Umbilical cord (tissue), 2 donors: ENCODE measurements around the gene GIMAP8. TPM values are rescaled to one million over a fixed set of nuclear protein-coding genes. Genes with fewer than 3 reads are reported as not detected.
"Not testable (repeated sequence)": the region's sequence is repeated elsewhere in the genome, so short reads cannot be mapped to it uniquely, and the experiment has no call there.

ENCODE experiments used
- DNase-seq: peaks from one replicate; pipeline ENCODE4 v3.0.0-alpha.2; 2015; ENCODE audit warnings: low spot score
- total RNA-seq: library from RNA; depleted of rRNA; stranded (reverse); fragments of >200 nt; gene quantifications from one replicate; pipeline ENCODE4 v1.2.3, GENCODE V29; 2014; ENCODE audit warnings: low replicate concordance; ENCODE audit not compliant: insufficient read depth

Gene GIMAP8
- total RNA-seq, 1 donor from 2014 or later = 1.2 TPM

DNA sequence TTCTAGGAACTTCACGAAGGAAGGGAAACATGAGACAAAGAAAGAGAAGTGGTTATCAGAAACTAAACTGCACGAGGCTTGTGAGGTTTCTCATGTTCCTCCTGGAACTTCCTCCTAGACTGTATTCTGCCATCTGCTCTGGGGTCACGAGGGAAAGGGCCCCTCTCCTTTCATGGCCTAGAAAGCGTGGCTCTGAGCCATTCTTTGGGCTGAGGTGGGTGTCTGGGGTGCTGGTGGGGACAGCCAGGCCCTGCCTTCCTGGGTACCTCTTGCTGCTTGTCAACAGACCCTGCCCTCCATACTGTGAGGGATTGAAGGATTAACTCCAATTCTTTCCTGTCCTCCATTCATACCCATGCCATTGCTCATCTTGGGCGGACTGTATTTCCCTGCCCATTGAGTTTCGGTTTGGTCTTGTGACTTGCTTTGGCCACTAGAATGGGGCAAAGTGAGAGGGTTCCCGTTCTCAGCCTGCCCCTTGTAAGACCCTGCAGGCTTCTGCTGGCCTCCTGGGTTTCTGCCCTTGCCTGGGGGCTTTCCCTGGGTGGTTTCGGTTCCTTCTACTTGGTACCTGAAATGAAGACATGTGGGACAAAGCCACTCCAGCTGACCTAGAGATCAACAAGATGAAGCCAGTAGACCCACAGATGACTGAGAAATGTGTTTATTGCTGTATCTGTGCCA, 14.9 kb upstream of the GIMAP8 start:
- peak; percentile 21 for DNase-seq

DNA sequence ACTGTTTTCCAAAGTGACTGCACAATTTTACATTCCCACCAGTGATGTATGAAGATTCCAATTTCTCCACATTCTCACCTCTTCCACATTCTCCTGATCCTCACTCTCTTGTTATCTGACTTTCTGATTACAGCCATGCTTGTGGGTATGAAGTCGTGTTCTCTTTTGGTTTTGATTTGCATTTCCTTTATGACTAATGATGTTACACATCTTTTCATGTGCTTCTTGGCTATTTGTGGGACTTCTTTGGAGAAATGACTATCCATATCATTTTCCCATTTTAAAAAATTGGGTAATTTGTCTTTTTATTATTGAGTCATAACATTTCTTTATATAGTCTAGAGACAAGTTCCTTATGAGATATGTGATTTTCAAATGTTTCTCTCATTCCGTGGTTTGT, 10.5 kb upstream of the GIMAP8 start:
- no peak for DNase-seq

DNA sequence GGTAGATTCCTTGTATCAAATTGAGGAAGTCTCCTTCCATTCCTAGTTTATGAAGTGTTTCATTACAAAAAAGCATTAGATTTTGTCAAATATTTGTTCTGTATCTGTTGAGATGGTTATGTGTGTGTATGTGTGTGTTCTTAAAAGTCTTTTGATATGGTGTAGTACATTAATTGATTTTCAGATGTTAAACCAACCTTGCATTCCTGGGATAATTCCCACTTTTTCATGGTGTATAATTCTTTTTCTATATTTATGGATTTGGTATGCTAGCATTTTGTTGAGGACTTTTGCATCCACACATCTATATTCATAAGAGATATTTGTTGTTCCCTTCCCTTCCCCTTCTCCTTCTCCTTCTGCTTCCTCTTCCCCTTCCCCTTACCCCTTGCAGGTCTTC, 8.9 kb upstream of the GIMAP8 start:
- no peak for DNase-seq

DNA sequence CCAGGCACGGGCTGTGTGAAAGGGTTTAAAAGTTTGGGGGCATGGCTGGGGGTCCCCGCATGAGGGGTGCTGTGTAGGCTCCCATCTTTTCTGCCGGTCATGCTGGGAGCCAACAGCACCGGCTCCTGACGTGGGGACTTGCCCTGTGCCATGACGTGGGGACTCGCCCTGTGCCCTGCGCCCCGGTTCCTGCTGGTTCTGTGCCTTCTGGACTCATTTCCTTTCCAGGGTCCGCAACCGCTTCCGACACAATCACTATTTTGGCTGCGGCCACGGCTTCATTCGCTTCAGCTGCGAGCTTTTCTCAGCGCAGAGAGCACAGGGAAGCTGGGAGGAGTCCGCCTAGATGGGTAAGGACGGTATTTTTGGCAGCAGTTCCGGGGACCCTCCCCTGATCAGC, 7.6 kb upstream of the GIMAP8 start:
- no peak for DNase-seq

DNA sequence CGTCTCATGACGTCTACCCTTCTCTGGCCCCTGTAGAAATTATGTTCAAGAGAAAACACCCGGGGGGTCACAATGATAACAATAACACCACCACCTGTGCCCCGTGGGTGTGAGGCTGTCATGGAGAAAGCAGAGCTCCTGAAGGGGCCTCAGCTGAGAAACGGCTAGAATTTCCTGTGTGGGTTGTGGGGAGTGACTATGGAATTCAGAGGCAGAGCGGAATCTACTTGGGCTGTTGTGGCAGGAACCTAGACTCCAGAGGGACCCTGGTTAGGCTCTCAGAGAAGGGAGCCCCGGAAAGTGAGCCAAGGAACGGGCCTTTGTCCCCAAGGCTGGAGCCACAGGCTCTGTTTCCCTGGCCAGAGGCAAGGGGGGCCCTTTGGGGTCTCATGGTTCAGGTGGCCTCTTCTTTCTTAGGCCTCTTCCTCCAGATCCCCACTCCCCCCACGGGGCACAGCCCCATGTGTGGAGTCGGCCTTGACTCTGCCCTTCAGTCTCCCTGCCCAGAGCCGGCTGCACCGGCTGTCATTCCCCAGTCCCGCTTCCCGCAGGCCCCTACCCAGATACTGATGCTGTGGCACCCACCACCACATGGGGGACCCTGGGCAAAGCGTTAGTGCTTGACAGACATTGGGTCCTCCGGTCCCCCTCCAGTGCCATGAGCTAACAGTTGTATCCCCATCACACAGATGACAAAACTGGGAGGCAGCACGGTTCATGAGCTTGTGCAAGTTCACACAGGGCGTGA, 6.5 kb upstream of the GIMAP8 start:
- DNase-seq = no peak

DNA sequence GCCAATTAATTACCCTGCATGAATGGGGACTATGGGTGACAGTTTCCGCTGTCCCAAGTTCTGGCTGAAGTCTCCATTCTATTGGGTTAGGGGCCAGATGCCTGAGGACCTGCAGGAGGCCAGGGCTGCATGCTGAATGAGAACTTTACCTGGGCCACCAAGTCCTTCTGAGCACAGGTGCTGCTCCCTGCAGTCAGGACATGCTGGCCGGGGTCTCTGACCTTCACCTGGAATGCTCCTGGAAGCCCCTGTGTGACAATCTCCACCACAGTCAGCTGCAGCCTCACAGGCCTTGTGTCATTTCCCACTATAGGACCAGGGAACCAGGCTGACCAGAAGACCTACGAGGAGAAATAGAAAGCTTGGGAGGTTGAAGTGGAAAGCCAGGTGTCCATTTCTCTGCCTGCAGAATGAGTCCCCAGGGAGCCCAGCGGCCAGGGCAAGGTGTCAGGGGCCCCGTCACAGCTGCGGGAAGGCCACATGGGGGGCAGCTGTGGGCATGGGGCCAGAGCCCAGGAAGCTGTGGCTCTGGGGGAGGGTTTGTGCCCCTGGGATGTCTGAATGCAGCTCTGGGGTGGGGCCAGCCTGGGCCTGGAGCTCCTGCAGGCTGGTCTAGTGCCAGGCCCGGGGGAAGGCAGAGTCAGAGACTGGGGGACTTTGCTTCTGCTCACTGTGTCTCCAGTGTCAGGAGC, 5.6 kb upstream of the GIMAP8 start:
- no peak for DNase-seq

DNA sequence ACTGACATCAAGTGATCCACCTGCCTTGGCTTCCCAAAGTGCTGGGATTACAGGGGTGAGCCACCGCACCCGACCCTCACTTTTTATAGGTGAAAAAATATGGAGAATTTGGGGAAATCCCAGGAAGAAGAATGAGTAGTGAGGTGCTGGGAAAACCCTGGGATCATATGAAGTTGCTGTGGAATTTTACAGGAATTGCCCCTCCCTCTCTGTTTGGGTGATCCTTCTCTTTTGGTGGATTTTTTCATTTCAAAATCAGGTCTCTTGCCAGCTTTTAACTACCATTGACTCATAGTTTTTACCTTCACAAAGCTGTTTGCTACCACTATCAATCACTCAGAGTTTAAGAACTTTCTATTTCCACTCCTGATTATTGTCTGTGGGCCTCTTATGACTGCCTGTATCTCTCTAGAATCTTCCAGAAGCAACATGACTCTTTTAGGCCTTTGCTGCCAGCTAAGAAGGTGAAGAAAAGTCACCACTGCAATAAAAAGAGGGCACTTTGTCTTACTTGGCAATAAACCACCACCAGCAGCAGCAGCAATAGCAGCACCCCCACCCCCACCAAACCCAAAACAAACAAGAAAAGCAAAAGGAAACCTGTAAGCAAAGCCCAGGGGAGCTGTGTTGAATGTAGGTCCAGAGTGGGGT, 4.0 kb upstream of the GIMAP8 start:
- DNase-seq = no peak

DNA sequence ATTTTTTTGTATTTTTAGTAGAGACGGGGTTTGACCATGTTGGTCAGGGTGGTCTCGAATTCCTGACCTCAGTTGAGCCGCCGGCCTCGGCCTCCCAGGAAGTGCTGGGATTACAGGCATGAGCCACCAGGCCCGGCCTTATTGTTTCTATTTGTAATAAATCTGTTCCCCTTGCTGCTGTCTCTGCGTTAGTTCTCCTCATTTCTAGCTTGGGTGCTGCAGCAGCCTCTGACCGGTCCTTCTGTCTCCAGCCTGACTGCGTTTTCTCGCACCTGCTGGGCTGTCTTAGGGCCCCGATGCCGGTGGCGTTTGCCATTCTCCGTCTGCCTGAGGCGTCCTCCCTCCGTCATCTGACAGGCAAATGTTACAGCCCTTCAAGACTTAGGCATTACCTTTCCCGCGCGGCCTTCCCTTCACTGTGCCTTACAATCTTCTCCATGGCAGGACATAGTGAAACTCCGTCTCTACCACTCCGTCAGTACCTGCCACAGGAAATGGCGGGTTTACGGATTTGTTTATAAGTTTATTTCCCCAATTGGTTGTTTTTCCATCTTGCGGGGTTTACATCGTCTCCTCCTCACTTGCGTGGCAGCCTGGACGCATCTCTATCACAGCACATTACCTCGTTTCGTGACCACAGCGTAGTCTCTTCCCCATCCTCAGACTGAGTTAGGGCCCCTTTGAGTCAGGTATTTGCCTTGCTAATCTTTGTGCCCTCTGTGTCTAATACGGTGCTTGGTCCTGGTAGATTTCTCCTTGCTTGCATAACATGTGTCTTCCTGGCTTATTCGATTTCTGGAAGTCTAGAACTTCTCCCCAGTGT, 2.3 kb upstream of the GIMAP8 start:
- no peak for DNase-seq

DNA sequence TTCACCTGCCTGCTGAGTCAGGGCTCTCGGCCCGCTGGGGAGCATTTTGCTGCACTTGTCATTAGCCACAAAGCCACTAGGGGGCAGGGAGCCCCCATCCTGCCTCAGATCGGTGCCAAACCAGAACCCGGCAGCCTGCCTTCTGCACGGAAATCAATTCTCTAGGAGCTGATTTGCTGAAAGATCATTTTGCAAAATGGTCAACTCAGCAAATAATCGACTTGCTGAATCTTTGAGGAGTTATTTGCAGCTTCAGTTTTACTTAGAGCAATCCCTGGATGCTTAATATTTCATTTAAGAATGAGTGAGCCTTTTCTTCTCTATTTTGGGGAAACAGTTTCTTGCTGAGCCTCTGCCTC, 1.7 kb upstream of the GIMAP8 start:
- peak; percentile 60 for DNase-seq

DNA sequence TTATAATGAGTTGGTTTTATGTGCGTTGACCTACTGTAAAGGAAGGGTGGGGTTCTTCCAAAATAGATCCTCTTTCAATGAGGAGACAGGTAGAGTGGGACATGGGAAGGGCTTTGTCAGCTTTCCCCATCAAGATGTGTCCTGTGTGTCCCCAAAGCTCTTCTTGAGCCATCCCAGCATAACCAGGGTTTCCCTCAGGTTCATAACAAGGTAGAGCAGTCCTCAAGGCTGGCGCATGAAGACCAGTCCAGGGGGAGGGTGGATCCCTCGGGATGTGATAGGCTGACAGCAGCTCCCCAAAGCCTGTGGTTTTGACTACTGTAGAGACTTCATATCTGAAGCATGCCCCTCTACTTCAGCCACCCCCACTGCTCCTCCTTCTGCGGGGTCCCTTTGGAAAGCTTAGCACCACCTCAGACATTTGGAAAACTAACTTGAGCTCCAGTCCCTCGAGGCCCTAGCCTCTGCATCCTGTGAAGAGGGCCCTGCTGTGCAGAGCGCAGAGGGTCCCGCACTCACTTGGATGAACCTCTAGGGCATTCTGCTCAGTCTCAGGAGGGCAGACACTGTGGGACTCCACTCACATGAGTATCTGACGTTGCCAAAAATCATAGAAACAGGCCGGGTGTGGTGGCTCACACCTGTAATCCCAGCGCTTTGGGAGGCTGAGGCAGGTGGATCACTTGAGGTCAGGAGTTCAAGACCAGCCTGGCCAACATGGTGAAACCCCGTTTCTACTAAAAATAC, 1.1 kb upstream of the GIMAP8 start:
- DNase-seq = no peak

DNA sequence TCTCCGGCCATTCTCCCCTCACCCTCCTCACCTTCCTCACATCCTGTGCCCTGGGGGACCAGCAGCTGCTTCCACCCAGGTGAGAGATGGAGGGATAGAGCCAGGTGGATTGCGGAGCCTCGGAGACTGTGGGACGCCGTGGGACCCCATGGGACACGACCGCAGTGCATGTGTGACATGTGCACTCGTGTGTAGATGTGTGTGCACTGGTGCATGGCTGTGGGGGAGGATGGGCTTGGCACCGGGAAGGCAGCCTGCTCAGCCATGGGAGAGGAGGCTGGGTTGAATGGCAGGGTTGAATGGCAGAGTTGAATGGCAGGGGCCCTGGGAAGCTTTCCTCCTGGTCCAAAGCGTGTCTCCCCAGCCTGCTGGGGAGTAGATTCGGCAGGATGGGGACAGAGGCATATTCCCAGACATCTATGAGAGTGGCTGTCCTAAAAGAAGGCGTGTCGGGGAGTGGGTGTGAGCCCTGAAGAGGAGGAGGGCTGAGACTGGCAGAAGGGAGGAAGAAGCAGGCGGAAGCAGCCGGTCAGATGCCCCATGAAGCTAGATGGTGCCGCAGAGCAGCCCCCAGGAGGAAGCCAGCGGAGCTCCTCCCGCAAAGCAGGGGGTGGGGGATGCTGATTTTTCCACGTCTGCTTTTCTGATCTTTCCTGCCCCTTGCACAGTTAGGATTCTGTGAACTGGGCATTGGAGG, 815 bp downstream of the GIMAP8 start:
- DNase-seq = peak; percentile 27

DNA sequence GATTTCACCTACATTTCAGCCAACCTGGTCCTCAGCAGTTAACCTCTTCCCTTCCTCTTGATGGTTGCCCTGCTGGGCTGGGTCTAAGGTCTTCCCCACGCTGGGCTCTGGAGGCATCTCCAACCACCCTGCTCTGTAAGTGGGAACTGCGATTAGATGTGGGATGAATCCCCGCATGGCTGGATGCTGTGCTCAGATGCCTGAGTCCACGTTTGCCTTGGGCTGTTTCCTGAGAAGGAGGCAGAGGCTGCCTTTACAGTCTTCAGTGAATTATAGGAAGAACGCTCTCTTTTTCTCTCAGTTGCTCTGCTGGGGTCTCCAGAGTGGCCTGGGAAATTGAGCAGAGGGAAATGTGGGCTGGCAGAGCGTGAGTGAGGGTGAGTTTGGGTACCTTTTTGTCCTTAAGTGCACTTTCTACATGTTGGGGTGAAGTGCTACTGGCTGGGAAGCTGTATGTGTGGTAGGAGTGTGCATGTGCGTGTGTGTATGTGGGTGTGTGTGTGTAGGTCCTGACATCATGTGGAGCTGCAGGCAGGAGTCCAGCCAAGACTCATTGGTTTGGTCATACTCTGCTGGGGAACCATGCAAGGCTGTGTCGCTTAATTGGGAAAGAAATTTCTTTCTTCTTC, 1.5 kb downstream of the GIMAP8 start:
- peak; percentile 5 for DNase-seq

DNA sequence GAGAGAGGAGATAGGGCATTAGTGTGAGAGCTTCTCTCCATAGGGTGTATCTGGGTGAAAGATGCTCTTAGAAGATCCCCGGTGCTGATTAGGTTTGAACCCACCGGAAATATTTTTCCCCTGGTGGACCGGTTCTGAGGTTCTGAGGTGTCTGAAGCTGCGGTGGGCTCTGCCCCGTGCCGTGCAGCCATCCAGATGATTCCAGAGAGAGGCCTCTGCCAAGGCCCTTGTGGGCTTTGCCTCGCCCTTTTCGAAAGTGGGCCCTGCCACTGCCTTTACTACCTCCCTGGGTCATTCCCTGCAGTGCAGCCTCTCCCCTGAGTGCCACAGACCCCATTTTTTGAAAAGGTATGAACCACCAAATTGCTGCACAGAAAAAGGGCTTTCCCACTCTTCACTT, 2.8 kb downstream of the GIMAP8 start:
- DNase-seq = no peak

DNA sequence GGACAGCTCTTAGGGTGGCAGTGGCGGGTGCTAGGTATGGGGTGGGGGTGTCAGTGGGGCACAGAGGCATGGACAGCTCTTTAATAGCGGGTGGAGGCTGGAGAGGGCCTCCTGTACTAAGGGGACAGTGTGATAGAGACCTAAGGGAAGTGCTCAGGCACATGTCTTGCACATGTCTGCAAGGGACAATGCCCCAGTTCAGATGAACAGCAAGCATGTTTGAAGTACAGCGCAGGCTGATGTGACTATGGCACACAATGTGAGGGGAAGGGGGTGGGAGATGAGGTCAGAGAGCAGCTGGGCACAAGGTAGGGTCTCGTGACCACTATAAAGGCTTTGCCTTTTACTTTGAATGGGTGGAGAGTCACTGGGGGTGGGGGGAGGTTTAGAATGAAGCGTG, 3.5 kb downstream of the GIMAP8 start:
- no peak for DNase-seq

DNA sequence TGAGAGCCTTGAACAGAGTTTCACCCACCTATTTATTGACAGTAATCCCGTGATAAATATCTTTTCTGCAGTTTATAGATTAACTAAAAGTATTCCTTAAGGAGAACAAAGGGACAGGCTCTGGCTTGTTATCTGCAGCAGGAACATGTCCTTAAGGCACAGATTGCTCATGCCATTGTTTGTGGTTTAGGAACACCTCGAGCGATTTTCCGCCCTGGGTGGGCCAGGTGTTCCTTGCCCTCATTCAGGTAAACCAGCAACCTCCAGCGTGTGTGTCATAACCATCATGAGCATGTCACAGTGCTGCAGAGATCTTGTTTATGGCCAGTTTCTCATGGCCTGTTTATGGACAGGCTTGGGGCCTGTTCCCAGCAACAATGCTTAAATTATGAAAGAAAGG, 6.6 kb downstream of the GIMAP8 start:
- not testable (repeated sequence) for DNase-seq

DNA sequence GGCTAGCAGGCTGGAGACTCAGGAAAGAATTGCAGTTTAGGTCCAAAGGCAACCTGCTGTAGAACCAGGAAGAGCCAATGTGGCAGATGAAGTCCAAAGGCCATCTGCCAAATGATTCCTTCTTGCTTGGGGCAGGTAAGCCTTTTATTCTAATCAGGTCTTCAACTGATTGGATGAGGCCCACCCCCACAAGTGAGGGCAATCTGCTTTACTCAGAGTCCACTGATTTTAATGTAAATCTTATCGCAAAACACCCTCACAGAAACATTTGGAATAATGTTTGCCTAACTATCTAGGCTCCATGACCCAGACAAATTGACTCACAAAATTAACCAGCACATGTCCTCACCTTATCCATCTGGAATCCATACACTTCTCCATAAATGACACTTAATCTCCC, 7.8 kb downstream of the GIMAP8 start:
- no peak for DNase-seq

DNA sequence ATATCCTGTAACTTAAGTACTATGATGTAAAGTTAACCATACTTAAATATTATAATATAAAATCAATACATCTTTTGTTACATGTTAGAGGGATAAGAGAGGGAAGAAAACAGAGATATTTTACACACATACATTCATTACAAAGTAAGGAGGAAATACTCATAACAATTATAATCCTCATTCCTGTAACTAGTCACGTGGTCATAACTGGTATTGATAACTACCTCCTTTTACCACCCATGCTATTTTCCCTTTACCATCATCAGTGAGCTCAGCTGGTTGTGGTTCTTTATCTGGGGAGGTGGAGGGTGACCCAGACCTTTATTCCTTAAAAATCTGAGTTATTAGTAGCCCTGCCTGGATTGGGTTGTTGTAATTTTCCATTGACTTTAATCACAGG, 8.3 kb downstream of the GIMAP8 start:
- DNase-seq = no peak

DNA sequence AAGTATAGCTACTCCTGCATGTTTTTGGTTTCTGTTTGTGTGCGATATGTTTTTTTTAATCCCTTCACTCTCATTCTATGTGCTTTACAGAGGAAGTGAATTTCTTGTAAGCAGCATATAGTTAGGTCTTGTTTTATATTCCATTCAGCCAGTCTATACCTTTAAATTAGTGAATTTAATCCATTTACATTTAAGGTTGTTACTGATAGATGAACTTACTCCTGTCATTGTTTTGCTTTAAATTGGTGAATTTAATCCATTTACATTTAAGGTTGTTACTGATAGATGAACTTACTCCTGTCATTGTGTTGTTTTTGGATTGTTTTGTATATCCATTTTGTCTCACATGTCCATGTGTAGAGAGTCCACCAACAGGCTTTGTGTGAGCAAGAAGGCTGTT, 11.1 kb downstream of the GIMAP8 start:
- no peak for DNase-seq

DNA sequence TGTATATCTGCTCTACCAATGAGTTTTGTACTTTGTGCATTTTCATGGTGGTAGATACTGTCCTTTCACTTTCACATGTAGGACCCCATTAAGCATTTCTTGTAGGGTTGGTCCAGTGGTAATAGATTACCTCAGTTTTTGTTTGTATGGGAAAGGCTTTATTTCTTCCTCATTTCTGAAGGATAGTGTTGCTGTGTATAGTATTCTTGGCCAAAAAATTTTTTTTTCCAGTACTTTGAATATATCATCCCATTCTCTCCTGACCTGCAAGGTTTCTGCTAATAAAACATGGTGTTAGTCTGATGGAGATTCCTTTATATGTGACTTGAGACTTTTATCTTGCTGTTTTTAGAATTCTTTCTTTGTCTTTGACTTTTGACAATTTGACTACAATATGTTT, 12.0 kb downstream of the GIMAP8 start:
- DNase-seq = no peak

DNA sequence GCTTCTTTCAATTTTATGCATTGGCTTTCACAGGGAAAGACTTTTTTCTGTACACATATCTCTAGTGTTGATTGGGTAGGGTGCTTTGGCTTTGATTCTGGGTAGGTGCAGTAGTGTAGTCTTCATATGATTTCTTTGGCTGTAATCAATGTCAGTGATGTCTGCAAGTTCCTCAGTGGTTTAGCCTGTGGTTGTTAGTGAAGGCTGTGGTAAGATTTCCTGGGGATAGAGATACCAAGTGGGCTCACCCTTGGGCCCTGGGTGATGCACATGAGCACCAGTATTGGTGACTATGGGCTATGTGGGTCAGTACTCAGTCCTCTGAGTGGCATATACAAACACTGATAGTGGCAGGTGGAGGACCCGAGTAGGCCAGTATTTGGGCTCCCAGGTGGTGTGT, 13.0 kb downstream of the GIMAP8 start:
- no peak for DNase-seq
